GM12878 (cell line): ENCODE data around the gene LTB. TPM values are rescaled to one million over a fixed set of nuclear protein-coding genes. Genes with fewer than 3 reads are reported as not detected.
A peak's percentile ranks its signal among the peaks of the same experiment; 100 is the strongest.

Source experiments
- ATF7 ChIP-seq: fragments of 450-650 bp; IDR thresholded peaks from 2 replicates; pipeline ENCODE4 v1.6.1; 2016; ENCODE audit warnings: low read depth, mild to moderate bottlenecking
- BCL11A ChIP-seq: IDR thresholded peaks from 2 replicates; pipeline ENCODE4 v1.6.1; 2011; ENCODE audit warnings: low read depth, low read length
- CHD2 ChIP-seq: IDR thresholded peaks from 2 replicates; pipeline ENCODE4 v1.6.1; 2011; ENCODE audit warnings: low read depth, low read length, improper control_type of control experiment, borderline replicate concordance
- IKZF1 ChIP-seq: fragments of 450-650 bp; conservative IDR thresholded peaks from 2 replicates; pipeline ENCODE4 v1.6.1; 2017; ENCODE audit warnings: antibody characterized with exemption, mild to moderate bottlenecking
- KDM1A ChIP-seq: fragments of 200-600 bp; sonication (generic); IDR thresholded peaks from 2 replicates; pipeline ENCODE4 v1.6.1; 2016; ENCODE audit warnings: borderline replicate concordance
- MTA3 ChIP-seq: IDR thresholded peaks from 2 replicates; pipeline ENCODE4 v1.6.1; 2012; ENCODE audit warnings: low read length, inconsistent platforms, borderline replicate concordance
- NR2F1 ChIP-seq: fragments of 450-650 bp; conservative IDR thresholded peaks from 2 replicates; pipeline ENCODE4 v1.6.1; 2017; ENCODE audit warnings: mild to moderate bottlenecking
- POLR2AphosphoS2 ChIP-seq: IDR thresholded peaks from 2 replicates; pipeline ENCODE4 v1.6.1; 2011; ENCODE audit warnings: low read depth, mild to moderate bottlenecking, low read length, improper control_type of control experiment, moderate library complexity
- RAD51 ChIP-seq: fragments of 450-650 bp; IDR thresholded peaks from 2 replicates; pipeline ENCODE4 v1.6.1; 2016; ENCODE audit warnings: moderate library complexity, mild to moderate bottlenecking, inconsistent platforms
- RBBP5 ChIP-seq: fragments of 200-600 bp; sonication (generic); conservative IDR thresholded peaks from 2 replicates; pipeline ENCODE4 v1.6.1; 2016
- RUNX3 ChIP-seq: IDR thresholded peaks from 2 replicates; pipeline ENCODE4 v1.6.1; 2012; ENCODE audit warnings: low read length, inconsistent platforms
- SRF ChIP-seq, 2 experiments: IDR thresholded peaks; 2 replicates each; pipeline ENCODE4 v1.6.1; 2011; ENCODE audit warnings: low read depth in 2 of 2, low read length in 2 of 2, mild to moderate bottlenecking in 1 of 2, moderate library complexity in 1 of 2
- polyA plus RNA-seq, 11 experiments: library from polyadenylated mRNA; depleted of rRNA in 4 of 11; unstranded in 6 of 11; stranded (reverse) in 5 of 11; fragments of >200 nt; fragmentation: Nextera tagmentation in 4 of 11; fragmentation: Illumina TruSeq in 1 of 11; extraction: Ambion mirVana in 4 of 11; extraction: Trizol in 1 of 11; gene quantifications; 1 replicate in 1 of 11; 2 replicates in 10 of 11; pipeline versions ENCODE4 v1.2.1 to v1.2.3, GENCODE V29; 2011 to 2016; ENCODE audit warnings: inconsistent platforms in 2 of 11, missing spikeins in 2 of 11, low read depth in 1 of 11
- total RNA-seq, 4 experiments: library from RNA; depleted of rRNA in 3 of 4; stranded (reverse); fragments of >200 nt in 3 of 4; fragmentation: Illumina TruSeq in 1 of 4; extraction: Trizol in 1 of 4; gene quantifications; 2 replicates each; pipeline versions ENCODE4 v1.2.1 to v1.2.3, GENCODE V29; 2013 to 2021
- TF ChIP-seq, protein P1 (sequence below): fragments of 450-650 bp; formaldehyde crosslinking; IDR thresholded peaks from 2 replicates; pipeline ENCODE4 v1.4.0; 2022; ENCODE audit warnings: mild to moderate bottlenecking, moderate library complexity
- TF ChIP-seq, protein P2 (sequence below): fragments of 450-650 bp; IDR thresholded peaks from 2 replicates; pipeline ENCODE4 v1.6.1; 2016; ENCODE audit warnings: mild to moderate bottlenecking, moderate library complexity, borderline replicate concordance
- TF ChIP-seq, protein P3 (sequence below): fragments of 450-650 bp; IDR thresholded peaks from 2 replicates; pipeline ENCODE4 v1.6.1; 2017; ENCODE audit warnings: mild to moderate bottlenecking, low read depth, inconsistent platforms; ENCODE audit not compliant: poor library complexity, severe bottlenecking
- TF ChIP-seq, protein P4 (sequence below): IDR thresholded peaks from 2 replicates; pipeline ENCODE4 v1.6.1; 2011; ENCODE audit warnings: borderline replicate concordance, low read depth, mild to moderate bottlenecking, moderate library complexity, low read length; ENCODE audit not compliant: insufficient read depth, poor library complexity, severe bottlenecking
- TF ChIP-seq, protein P5 (sequence below): IDR thresholded peaks from 2 replicates; pipeline ENCODE4 v1.6.1; 2011; ENCODE audit warnings: borderline replicate concordance, low read depth, mild to moderate bottlenecking, moderate library complexity, mixed read lengths, low read length; ENCODE audit not compliant: insufficient read depth; ENCODE audit errors: extremely low read length

LTB gene
- total and polyA plus RNA-seq, 10 of the 15 experiments (the other 5 are each of a cell fraction or from before 2014, with no cell fraction given) = 0.71 to 74.3 (median 20.0) TPM

DNA sequence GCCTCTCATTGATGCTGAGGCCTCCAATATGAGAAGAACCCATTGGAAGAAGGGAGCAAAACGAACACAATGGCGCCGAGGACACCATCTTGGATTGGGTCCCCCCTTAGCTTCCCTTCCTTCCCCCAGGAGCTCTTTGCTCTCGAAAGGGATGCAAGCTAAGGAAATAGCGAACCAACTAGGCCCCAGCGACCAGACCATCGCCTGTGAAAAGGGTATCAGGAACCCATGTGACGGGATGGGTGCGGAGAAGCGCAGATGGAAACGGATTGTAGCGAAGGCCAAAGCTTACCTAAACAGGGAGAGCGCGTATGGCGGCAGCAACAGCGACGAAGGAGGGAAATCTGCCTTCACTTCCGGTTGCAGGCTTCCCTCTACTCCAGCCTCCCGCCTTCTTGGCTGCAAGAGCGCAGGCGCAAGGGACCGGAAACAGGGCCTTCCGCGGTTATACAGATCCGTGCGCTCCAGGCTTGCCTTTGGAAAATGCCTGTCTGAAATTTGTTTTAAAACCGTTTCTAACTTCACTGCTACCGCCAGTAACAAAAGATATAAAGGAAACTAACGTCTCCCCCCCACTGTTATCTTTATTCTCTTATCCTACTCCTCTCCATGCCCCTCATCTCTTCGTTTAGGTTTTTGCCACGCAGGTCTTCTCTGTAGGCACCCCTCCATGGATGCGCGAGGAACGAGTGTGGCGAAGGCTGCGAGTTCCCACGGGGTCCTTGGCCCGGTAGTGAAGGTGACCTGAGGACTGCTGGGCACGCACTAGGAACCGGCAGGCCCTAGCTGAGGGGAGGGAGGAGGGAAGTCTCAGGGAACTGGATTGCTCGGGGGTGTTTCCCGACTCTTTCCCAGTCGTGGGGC, 40.3 kb downstream of the LTB start, which contains the start of gene DDX39B (continued):
- TF ChIP-seq BCL11A (no peak), RBBP5 (peak; percentile 95), MTA3 (no peak), SRF (IDR thresholded peaks at IDR 0.05; ENCODE audit: low read depth in 2 of 2, low read length in 2 of 2) (peak in 1 of 2 experiments; percentile 73; a peak in 1 of 4 replicates), POLR2AphosphoS2 (peak; percentile 94), RAD51 (no peak), IKZF1 (peak; percentile 87), CHD2 (peak; percentile 23; the same call in 1 of the 2 replicates), ATF7 (peak; percentile 60; the same call in 1 of the 2 replicates), KDM1A (no peak), RUNX3 (peak; percentile 92), NR2F1 (no peak; the same call in 1 of the 2 replicates)
- TF ChIP-seq, protein P1, sequence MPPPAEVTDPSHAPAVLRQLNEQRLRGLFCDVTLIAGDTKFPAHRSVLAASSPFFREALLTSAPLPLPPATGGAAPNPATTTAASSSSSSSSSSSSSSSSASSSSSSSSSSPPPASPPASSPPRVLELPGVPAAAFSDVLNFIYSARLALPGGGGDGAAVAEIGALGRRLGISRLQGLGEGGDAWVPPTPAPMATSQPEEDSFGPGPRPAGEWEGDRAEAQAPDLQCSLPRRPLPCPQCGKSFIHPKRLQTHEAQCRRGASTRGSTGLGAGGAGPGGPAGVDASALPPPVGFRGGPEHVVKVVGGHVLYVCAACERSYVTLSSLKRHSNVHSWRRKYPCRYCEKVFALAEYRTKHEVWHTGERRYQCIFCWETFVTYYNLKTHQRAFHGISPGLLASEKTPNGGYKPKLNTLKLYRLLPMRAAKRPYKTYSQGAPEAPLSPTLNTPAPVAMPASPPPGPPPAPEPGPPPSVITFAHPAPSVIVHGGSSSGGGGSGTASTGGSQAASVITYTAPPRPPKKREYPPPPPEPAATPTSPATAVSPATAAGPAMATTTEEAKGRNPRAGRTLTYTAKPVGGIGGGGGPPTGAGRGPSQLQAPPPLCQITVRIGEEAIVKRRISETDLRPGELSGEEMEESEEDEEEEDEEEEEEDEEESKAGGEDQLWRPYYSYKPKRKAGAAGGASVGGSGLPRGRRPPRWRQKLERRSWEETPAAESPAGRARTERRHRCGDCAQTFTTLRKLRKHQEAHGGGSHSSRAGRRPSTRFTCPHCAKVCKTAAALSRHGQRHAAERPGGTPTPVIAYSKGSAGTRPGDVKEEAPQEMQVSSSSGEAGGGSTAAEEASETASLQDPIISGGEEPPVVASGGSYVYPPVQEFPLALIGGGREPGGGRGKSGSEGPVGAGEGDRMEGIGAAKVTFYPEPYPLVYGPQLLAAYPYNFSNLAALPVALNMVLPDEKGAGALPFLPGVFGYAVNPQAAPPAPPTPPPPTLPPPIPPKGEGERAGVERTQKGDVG = no peak
- TF ChIP-seq, protein P2, sequence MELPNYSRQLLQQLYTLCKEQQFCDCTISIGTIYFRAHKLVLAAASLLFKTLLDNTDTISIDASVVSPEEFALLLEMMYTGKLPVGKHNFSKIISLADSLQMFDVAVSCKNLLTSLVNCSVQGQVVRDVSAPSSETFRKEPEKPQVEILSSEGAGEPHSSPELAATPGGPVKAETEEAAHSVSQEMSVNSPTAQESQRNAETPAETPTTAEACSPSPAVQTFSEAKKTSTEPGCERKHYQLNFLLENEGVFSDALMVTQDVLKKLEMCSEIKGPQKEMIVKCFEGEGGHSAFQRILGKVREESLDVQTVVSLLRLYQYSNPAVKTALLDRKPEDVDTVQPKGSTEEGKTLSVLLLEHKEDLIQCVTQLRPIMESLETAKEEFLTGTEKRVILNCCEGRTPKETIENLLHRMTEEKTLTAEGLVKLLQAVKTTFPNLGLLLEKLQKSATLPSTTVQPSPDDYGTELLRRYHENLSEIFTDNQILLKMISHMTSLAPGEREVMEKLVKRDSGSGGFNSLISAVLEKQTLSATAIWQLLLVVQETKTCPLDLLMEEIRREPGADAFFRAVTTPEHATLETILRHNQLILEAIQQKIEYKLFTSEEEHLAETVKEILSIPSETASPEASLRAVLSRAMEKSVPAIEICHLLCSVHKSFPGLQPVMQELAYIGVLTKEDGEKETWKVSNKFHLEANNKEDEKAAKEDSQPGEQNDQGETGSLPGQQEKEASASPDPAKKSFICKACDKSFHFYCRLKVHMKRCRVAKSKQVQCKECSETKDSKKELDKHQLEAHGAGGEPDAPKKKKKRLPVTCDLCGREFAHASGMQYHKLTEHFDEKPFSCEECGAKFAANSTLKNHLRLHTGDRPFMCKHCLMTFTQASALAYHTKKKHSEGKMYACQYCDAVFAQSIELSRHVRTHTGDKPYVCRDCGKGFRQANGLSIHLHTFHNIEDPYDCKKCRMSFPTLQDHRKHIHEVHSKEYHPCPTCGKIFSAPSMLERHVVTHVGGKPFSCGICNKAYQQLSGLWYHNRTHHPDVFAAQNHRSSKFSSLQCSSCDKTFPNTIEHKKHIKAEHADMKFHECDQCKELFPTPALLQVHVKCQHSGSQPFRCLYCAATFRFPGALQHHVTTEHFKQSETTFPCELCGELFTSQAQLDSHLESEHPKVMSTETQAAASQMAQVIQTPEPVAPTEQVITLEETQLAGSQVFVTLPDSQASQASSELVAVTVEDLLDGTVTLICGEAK = peak; percentile 90
- TF ChIP-seq, protein P3, sequence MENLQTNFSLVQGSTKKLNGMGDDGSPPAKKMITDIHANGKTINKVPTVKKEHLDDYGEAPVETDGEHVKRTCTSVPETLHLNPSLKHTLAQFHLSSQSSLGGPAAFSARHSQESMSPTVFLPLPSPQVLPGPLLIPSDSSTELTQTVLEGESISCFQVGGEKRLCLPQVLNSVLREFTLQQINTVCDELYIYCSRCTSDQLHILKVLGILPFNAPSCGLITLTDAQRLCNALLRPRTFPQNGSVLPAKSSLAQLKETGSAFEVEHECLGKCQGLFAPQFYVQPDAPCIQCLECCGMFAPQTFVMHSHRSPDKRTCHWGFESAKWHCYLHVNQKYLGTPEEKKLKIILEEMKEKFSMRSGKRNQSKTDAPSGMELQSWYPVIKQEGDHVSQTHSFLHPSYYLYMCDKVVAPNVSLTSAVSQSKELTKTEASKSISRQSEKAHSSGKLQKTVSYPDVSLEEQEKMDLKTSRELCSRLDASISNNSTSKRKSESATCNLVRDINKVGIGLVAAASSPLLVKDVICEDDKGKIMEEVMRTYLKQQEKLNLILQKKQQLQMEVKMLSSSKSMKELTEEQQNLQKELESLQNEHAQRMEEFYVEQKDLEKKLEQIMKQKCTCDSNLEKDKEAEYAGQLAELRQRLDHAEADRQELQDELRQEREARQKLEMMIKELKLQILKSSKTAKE = peak; percentile 77
- TF ChIP-seq, protein P4, sequence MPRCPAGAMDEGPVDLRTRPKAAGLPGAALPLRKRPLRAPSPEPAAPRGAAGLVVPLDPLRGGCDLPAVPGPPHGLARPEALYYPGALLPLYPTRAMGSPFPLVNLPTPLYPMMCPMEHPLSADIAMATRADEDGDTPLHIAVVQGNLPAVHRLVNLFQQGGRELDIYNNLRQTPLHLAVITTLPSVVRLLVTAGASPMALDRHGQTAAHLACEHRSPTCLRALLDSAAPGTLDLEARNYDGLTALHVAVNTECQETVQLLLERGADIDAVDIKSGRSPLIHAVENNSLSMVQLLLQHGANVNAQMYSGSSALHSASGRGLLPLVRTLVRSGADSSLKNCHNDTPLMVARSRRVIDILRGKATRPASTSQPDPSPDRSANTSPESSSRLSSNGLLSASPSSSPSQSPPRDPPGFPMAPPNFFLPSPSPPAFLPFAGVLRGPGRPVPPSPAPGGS = no peak
- TF ChIP-seq, protein P5, sequence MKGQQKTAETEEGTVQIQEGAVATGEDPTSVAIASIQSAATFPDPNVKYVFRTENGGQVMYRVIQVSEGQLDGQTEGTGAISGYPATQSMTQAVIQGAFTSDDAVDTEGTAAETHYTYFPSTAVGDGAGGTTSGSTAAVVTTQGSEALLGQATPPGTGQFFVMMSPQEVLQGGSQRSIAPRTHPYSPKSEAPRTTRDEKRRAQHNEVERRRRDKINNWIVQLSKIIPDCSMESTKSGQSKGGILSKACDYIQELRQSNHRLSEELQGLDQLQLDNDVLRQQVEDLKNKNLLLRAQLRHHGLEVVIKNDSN = no peak
